H1 (cell line): ENCODE results near the gene TBC1D19. TPM values are rescaled to one million over a fixed set of nuclear protein-coding genes. Genes with fewer than 3 reads are reported as not detected.

Experiments
- CTCF ChIA-PET: fragments of 300-600 bp; sonication (Branson Sonifier 250); formaldehyde crosslinking; loops from one replicate; lab custom pipeline; 2021; ENCODE audit not compliant: partially characterized antibody; lab: Charles Lee
- POLR2A ChIA-PET: fragments of 300-600 bp; sonication (Branson Sonifier 250); formaldehyde crosslinking; loops from one replicate; lab custom pipeline; 2021; ENCODE audit warnings: inconsistent platforms; ENCODE audit not compliant: partially characterized antibody; lab: Charles Lee
- DNase-seq, 2 experiments: peaks; one replicate each; pipeline versions ENCODE4 v3.0.0 to v3.0.0-alpha.2; 2010 to 2022; ENCODE audit warnings: low spot score in 2 of 2, low read depth in 1 of 2, mixed read lengths in 1 of 2
- FAIRE-seq: peaks from 2 replicates; lab custom pipeline; 2011; peaks lifted over from hg19 to GRCh38; lab: Jason Lieb, UNC
- H2AFZ ChIP-seq: 2 replicates; pipeline ENCODE4 v1.8.1; 2012; ENCODE audit warnings: low read length, inconsistent platforms
- H2AK5ac ChIP-seq: 2 replicates; pipeline ENCODE4 v1.6.1; 2013; ENCODE audit warnings: low read depth, low read length
- H2BK120ac ChIP-seq: replicated peaks from 2 replicates; pipeline ENCODE3; 2013; ENCODE audit warnings: low read depth, low read length, inconsistent platforms
- H2BK12ac ChIP-seq: 2 replicates; pipeline ENCODE4 v1.6.1; 2013; ENCODE audit warnings: low read depth, low read length
- H2BK15ac ChIP-seq: 2 replicates; pipeline ENCODE4 v1.6.1; 2013; ENCODE audit warnings: low read length
- H2BK20ac ChIP-seq: 2 replicates; pipeline ENCODE4 v1.6.1; 2013; ENCODE audit warnings: low read length
- H2BK5ac ChIP-seq: 2 replicates; pipeline ENCODE4 v1.6.1; 2013; ENCODE audit warnings: low read depth, low read length
- H3K14ac ChIP-seq: 2 replicates; pipeline ENCODE4 v1.6.1; 2013; ENCODE audit warnings: inconsistent platforms; ENCODE audit not compliant: insufficient read length
- H3K18ac ChIP-seq: 2 replicates; pipeline ENCODE4 v1.6.1; 2013; ENCODE audit warnings: low read length; ENCODE audit errors: extremely low read depth
- H3K23ac ChIP-seq: 2 replicates; pipeline ENCODE4 v1.6.1; 2013; ENCODE audit warnings: inconsistent platforms; ENCODE audit not compliant: insufficient read length
- H3K23me2 ChIP-seq: 2 replicates; pipeline ENCODE4 v1.6.1; 2013; ENCODE audit warnings: low read depth, low read length
- H3K27ac ChIP-seq: 2 replicates; pipeline ENCODE4 v1.6.1; 2011; ENCODE audit warnings: low read depth, low read length, inconsistent platforms
- H3K27me3 ChIP-seq, 4 experiments: replicated peaks in 1 of 4; 1 replicate in 1 of 4; 2 replicates in 3 of 4; pipeline versions ENCODE4 v1.6.1 to v1.8.1; 2011 to 2013; ENCODE audit warnings: low read length in 3 of 4, mild to moderate bottlenecking in 3 of 4, inconsistent platforms in 2 of 4, mixed read lengths in 2 of 4, moderate library complexity in 1 of 4; ENCODE audit not compliant: control insufficient read depth in 3 of 4, insufficient read depth in 3 of 4; ENCODE audit errors: extremely low read depth in 1 of 4
- H3K36me3 ChIP-seq, 4 experiments: 2 replicates each; pipeline versions ENCODE4 v1.6.1 to v1.8.1; 2011 to 2013; ENCODE audit warnings: mild to moderate bottlenecking in 4 of 4, low read length in 3 of 4, moderate library complexity in 2 of 4, control low read depth in 1 of 4, inconsistent platforms in 1 of 4; ENCODE audit not compliant: insufficient read depth in 4 of 4, control insufficient read depth in 2 of 4
- H3K4ac ChIP-seq: replicated peaks from 2 replicates; pipeline ENCODE3; 2013; ENCODE audit warnings: low read length, low read depth, mixed read lengths, inconsistent platforms; ENCODE audit not compliant: insufficient read length
- H3K4me1 ChIP-seq, 4 experiments: replicated peaks in 1 of 4; 1 replicate in 1 of 4; 2 replicates in 3 of 4; pipeline versions ENCODE4 v1.6.1 to v1.8.1; 2011 to 2013; ENCODE audit warnings: low read length in 3 of 4, inconsistent platforms in 2 of 4, mixed read lengths in 1 of 4; ENCODE audit not compliant: insufficient read depth in 4 of 4, control insufficient read depth in 3 of 4
- H3K4me2 ChIP-seq, 2 experiments: 2 replicates each; pipeline versions ENCODE4 v1.6.1 to v1.8.1; 2011 to 2013; ENCODE audit warnings: low read depth in 2 of 2, low read length in 2 of 2, control low read depth in 1 of 2, inconsistent platforms in 1 of 2, mild to moderate bottlenecking in 1 of 2; ENCODE audit not compliant: insufficient read depth in 1 of 2
- H3K4me3 ChIP-seq, 4 experiments: fragments of 200-600, 300-600 bp in 1 of 4; sonication (generic), shearing (Covaris generic), sonication (Bioruptor Twin) in 1 of 4; 2 replicates each; pipeline versions ENCODE4 v1.5.1 to v1.8.1; 2011 to 2016; ENCODE audit warnings: low read length in 4 of 4, low read depth in 3 of 4, control low read depth in 2 of 4, inconsistent platforms in 2 of 4, mild to moderate bottlenecking in 2 of 4, mixed read lengths in 1 of 4, moderate library complexity in 1 of 4; ENCODE audit not compliant: insufficient read depth in 2 of 4; ENCODE audit errors: extremely low read depth in 1 of 4
- H3K56ac ChIP-seq: replicated peaks from 2 replicates; pipeline ENCODE3; 2013; ENCODE audit warnings: low read depth, mild to moderate bottlenecking, mixed read lengths, low read length, inconsistent platforms; ENCODE audit not compliant: insufficient read length
- H3K79me1 ChIP-seq: 2 replicates; pipeline ENCODE4 v1.6.1; 2013; ENCODE audit warnings: low read depth, low read length, control low read depth
- H3K79me2 ChIP-seq, 2 experiments: 2 replicates each; pipeline versions ENCODE4 v1.6.1 to v1.8.1; 2012 to 2013; ENCODE audit warnings: low read length in 2 of 2, mild to moderate bottlenecking in 2 of 2, inconsistent platforms in 1 of 2; ENCODE audit not compliant: insufficient read depth in 2 of 2, control insufficient read depth in 1 of 2
- H3K9ac ChIP-seq, 4 experiments: replicated peaks in 1 of 4; 1 replicate in 1 of 4; 2 replicates in 3 of 4; pipeline versions ENCODE4 v1.6.1 to v1.8.1; 2011 to 2013; ENCODE audit warnings: low read depth in 3 of 4, low read length in 3 of 4, control low read depth in 2 of 4, mild to moderate bottlenecking in 2 of 4, moderate library complexity in 2 of 4, inconsistent platforms in 1 of 4; ENCODE audit errors: extremely low read depth in 1 of 4
- H3K9me3 ChIP-seq, 2 experiments: 2 replicates each; pipeline versions ENCODE4 v1.6.1 to v1.8.1; 2012 to 2013; ENCODE audit warnings: mild to moderate bottlenecking in 2 of 2, moderate library complexity in 2 of 2, control low read depth in 1 of 2, inconsistent platforms in 1 of 2, low read depth in 1 of 2, low read length in 1 of 2, mixed read lengths in 1 of 2; ENCODE audit not compliant: insufficient read depth in 2 of 2
- H4K20me1 ChIP-seq, 2 experiments: replicated peaks in 1 of 2; 2 replicates each; pipeline versions ENCODE3 to v1.8.1; 2011 to 2013; ENCODE audit warnings: inconsistent platforms in 2 of 2, low read length in 2 of 2, mild to moderate bottlenecking in 1 of 2; ENCODE audit not compliant: insufficient read depth in 2 of 2, control insufficient read depth in 1 of 2
- H4K5ac ChIP-seq: 2 replicates; pipeline ENCODE4 v1.6.1; 2013; ENCODE audit warnings: low read length, low read depth, mixed read lengths, inconsistent platforms; ENCODE audit not compliant: insufficient read length
- H4K8ac ChIP-seq: 2 replicates; pipeline ENCODE4 v1.8.0; 2013; ENCODE audit warnings: mild to moderate bottlenecking, moderate library complexity, low read length, inconsistent platforms; ENCODE audit not compliant: insufficient read depth; ENCODE audit errors: extremely low read depth
- H4K91ac ChIP-seq: replicated peaks from 2 replicates; pipeline ENCODE3; 2013; ENCODE audit warnings: low read length, mixed read lengths, inconsistent platforms; ENCODE audit not compliant: insufficient read length
- E2F6 ChIP-seq: IDR thresholded peaks from 2 replicates; pipeline ENCODE4 v1.6.1; 2012; ENCODE audit warnings: inconsistent platforms
- POLR2A ChIP-seq, 2 experiments: IDR thresholded peaks; 1 replicate in 1 of 2; 2 replicates in 1 of 2; pipeline ENCODE4 v1.6.1; 2011; ENCODE audit warnings: low read depth in 2 of 2, low read length in 2 of 2, mild to moderate bottlenecking in 2 of 2; ENCODE audit errors: control extremely low read depth in 1 of 2
- WGBS, 2 experiments: shearing (Covaris generic) in 1 of 2; methylation state at CpG; one replicate each; pipeline versions ENCODE4 v1.1.6 to v1.1.7; 2013 to 2015; ENCODE audit warnings: low lambda C conversion rate in 2 of 2, mixed read lengths in 2 of 2, inconsistent platforms in 1 of 2, low coverage in 1 of 2, missing lambda C conversion rate in 1 of 2; ENCODE audit not compliant: insufficient replicate concordance in 2 of 2, insufficient coverage in 1 of 2, insufficient read length in 1 of 2; ENCODE audit errors: extremely low coverage in 1 of 2, missing lambda C conversion rate in 1 of 2; 5-methylcytosine and 5-hydroxymethylcytosine counted together
- polyA plus RNA-seq, 7 experiments: library from polyadenylated mRNA; depleted of rRNA in 3 of 7; stranded (reverse) in 5 of 7; unstranded in 2 of 7; fragments of >200 nt in 5 of 7; fragments of 200-250 nt in 2 of 7; gene quantifications; 1 replicate in 5 of 7; 2 replicates in 1 of 7; 4 replicates in 1 of 7; pipeline versions ENCODE4 v1.2.1 to v1.2.3, GENCODE V29; 2011 to 2013; ENCODE audit warnings: missing spikeins in 2 of 7, mixed read lengths in 2 of 7
- total RNA-seq: library from RNA; stranded (reverse); fragmentation: NEBNext Ultra II Directional; extraction: Animal tissue kit (Norgen Biotek cat#: 25700); gene quantifications from 2 replicates; pipeline ENCODE4 v1.2.1, GENCODE V29; 2021

TBC1D19 gene
- total and polyA plus RNA-seq, 2 of the 8 experiments (the other 6 are each of a cell fraction or from before 2014, with no cell fraction given): 1.9 to 3.5 TPM

DNA sequence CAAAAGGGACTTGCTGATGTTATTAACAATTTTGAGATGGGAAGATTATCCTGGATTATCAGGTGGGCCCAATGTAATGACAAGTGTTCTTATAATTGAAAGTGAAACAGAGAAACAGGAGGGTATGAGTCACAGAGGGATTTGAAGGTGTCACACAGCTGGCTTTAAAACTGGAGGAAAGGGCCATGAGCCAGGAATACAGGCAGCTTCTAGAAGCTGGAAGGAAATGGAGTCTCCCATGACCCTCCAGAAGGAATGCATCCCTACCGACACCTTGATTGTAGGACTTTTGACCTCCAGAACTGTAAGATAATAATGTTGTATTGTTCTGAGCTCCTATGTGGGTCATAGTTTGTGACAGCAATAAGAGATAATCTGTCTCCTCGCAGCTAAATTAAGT lies 178.8 kb downstream of the TBC1D19 start:
- H2BK5ac ChIP-seq: no peak overlapping the region
- H2BK120ac ChIP-seq: no peak overlapping the region
- H3K4me1 ChIP-seq: no peaks in the 10 kb centered on the region
- no peak overlapping the region for H2AK5ac ChIP-seq
- H4K5ac ChIP-seq: no peak overlapping the region
- no peak for FAIRE-seq
- no peaks in the 10 kb centered on the region for H3K27me3 ChIP-seq
- no peaks in the 10 kb centered on the region for H3K79me2 ChIP-seq
- H4K8ac ChIP-seq: no peak overlapping the region
- H4K91ac ChIP-seq: no peak overlapping the region
- H3K9ac ChIP-seq: no peak overlapping the region
- ChIA-PET POLR2A (interaction anchor here (0.5 kb wide), 1 partner anchor 188 kb away, joined by 3 read pairs; no protein-coding TSS in a partner anchor), CTCF (interaction anchor here (0.7 kb wide), 1 partner anchor 24 kb away, joined by 3 read pairs; no protein-coding TSS in a partner anchor)
- H2BK20ac ChIP-seq: no peak overlapping the region
- no peak overlapping the region for H2BK15ac ChIP-seq
- H4K20me1 ChIP-seq: no peaks in the 10 kb centered on the region
- no peaks in the 10 kb centered on the region for H3K79me1 ChIP-seq
- H3K36me3 ChIP-seq: no peaks in the 10 kb centered on the region
- TF ChIP-seq E2F6: no peak
- no peak for TF ChIP-seq POLR2A (IDR thresholded peaks at IDR 0.05; ENCODE audit: control extremely low read depth in 1 of 2, low read depth in 2 of 2, low read length in 2 of 2)
- no peak overlapping the region for H3K14ac ChIP-seq
- H3K27ac ChIP-seq: no peak overlapping the region
- H3K4ac ChIP-seq: no peak overlapping the region
- H3K23ac ChIP-seq: no peak overlapping the region
- H3K56ac ChIP-seq: no peak overlapping the region
- no peaks in the 10 kb centered on the region for H3K23me2 ChIP-seq
- no peaks in the 10 kb centered on the region for H3K9me3 ChIP-seq
- 85% methylated on average over 2 of the region's 2 CpGs; no CpG with 5 or more reads in 1 of the 2 experiments for WGBS, 2 experiments
- no peak overlapping the region for H3K4me3 ChIP-seq
- H2BK12ac ChIP-seq: no peak overlapping the region
- H3K4me2 ChIP-seq: no peak overlapping the region
- H3K18ac ChIP-seq: no peak overlapping the region
- H2AFZ ChIP-seq: no peak overlapping the region
- no peak for DNase-seq
